Measurements from ENCODE around the gene ESR2. TPM values are rescaled to one million over a fixed set of nuclear protein-coding genes. Genes with fewer than 3 reads are reported as not detected.

Gene ESR2
- total RNA-seq, 1 donor from 2014 or later = not detected

DNA sequence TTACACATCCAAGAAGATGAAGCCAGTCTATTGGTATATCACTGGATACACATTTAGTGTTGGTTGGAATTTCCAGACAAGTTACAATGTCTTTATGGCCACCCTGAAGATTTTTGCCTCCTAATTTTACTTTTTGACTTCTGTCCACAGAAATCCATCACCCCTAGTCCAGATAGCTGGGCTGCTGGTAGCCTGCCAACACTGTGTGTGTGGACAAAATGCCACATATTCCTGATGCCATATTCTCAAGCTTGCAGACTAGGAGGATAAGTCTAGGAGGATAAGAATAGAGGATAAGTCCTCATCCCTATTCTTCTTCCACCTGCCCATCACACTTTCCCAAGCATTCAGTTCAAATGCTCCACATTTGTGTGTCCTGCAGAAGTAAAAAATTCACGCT, 4.6 kb downstream of the ESR2 start:
- Mint-ChIP-seq H3K4me3 (ENCODE audit: unreplicated experiment) (no peak overlapping the region), H3K27ac (ENCODE audit: unreplicated experiment) (no peak overlapping the region), H3K4me1 (ENCODE audit: unreplicated experiment) (peaks cover 5% of the 10 kb centered on the region), H3K27me3 (ENCODE audit: unreplicated experiment) (peaks cover 5% of the 10 kb centered on the region), H3K9me3 (ENCODE audit: unreplicated experiment) (no peaks in the 10 kb centered on the region), H3K36me3 (ENCODE audit: low read depth, unreplicated experiment) (no peaks in the 10 kb centered on the region)
- no peak for DNase-seq (ENCODE audit: low spot score)
- TF ChIP-seq, protein P1, sequence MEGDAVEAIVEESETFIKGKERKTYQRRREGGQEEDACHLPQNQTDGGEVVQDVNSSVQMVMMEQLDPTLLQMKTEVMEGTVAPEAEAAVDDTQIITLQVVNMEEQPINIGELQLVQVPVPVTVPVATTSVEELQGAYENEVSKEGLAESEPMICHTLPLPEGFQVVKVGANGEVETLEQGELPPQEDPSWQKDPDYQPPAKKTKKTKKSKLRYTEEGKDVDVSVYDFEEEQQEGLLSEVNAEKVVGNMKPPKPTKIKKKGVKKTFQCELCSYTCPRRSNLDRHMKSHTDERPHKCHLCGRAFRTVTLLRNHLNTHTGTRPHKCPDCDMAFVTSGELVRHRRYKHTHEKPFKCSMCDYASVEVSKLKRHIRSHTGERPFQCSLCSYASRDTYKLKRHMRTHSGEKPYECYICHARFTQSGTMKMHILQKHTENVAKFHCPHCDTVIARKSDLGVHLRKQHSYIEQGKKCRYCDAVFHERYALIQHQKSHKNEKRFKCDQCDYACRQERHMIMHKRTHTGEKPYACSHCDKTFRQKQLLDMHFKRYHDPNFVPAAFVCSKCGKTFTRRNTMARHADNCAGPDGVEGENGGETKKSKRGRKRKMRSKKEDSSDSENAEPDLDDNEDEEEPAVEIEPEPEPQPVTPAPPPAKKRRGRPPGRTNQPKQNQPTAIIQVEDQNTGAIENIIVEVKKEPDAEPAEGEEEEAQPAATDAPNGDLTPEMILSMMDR (IDR thresholded peaks at IDR 0.05; ENCODE audit: unreplicated experiment) = no peak

DNA sequence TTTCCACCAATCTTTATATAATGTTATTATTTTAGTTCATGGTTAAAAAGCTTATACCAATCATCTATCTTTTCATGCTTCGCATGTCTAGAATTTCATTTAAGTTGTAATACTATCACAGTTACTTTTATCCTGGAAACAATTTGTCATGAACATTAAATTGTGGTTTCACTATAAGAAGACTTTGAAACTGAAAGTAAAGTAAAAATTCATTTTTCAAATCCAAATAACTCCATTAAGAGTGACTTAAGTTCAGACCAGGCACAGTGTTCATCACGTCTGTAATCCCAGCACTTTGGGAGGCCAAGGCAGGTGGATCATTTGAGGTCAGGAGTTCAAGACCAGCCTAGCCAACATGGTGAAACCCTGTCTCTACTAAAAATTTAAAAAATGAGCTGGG, 12.4 kb downstream of the ESR2 start:
- no peak for DNase-seq (ENCODE audit: low spot score)
- H3K4me3 Mint-ChIP-seq (ENCODE audit: unreplicated experiment) = no peak overlapping the region
- no peaks in the 10 kb centered on the region for H3K27me3 Mint-ChIP-seq (ENCODE audit: unreplicated experiment)
- H3K9me3 Mint-ChIP-seq (ENCODE audit: unreplicated experiment) = no peaks in the 10 kb centered on the region
- TF ChIP-seq, protein P1 (IDR thresholded peaks at IDR 0.05; ENCODE audit: unreplicated experiment) = no peak
- no peak overlapping the region for H3K27ac Mint-ChIP-seq (ENCODE audit: unreplicated experiment)
- H3K36me3 Mint-ChIP-seq (ENCODE audit: low read depth, unreplicated experiment) = no peaks in the 10 kb centered on the region
- peaks cover 14% of the 10 kb centered on the region for H3K4me1 Mint-ChIP-seq (ENCODE audit: unreplicated experiment)

DNA sequence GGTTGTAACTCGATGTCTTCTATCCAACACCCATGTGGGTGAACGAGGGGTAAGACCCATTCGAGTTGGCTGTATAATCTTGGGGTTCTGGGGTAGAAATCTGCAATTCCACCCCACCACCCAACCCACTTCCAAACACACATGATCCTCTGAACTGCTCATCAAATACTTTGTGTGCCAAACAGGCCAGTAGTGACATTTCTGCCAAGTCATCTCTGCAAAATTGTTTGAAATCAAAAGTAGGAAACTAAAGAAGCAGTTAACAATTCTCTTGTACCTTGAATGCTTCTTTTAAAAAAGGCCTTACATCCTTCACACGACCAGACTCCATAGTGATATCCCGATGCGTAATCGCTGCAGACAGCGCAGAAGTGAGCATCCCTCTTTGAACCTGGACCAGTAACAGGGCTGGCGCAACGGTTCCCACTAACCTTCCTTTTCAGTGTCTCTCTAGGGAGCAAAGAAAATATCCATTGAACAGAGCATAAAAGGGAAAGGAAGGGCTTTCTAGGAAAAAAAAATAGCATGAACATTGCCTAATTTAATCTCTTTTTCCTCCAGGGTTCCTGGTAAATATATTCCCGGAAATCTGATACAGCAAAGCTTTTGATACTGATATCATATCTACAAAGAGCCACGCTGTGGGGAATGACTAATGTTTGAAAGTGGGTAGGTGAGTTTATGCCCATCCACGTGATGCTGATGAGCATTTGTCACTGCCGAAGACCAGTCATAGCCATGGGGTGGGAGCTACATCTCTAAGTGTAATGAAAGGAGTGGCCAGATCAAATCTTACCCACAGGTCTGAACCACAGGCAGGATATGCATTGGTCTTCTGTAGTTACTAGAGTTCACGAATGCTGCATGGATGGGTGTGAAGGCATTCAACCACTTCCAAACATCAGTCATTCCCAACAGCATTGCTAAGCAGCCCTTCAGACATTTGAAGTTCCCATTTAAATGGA, 14.2 kb downstream of the ESR2 start:
- Mint-ChIP-seq H3K27me3 (ENCODE audit: unreplicated experiment) (no peaks in the 10 kb centered on the region), H3K4me1 (ENCODE audit: unreplicated experiment) (peaks cover 14% of the 10 kb centered on the region), H3K9me3 (ENCODE audit: unreplicated experiment) (no peaks in the 10 kb centered on the region), H3K27ac (ENCODE audit: unreplicated experiment) (no peak overlapping the region), H3K4me3 (ENCODE audit: unreplicated experiment) (no peak overlapping the region), H3K36me3 (ENCODE audit: low read depth, unreplicated experiment) (no peaks in the 10 kb centered on the region)
- TF ChIP-seq, protein P1 (IDR thresholded peaks at IDR 0.05; ENCODE audit: unreplicated experiment) = no peak
- no peak for DNase-seq (ENCODE audit: low spot score)

DNA sequence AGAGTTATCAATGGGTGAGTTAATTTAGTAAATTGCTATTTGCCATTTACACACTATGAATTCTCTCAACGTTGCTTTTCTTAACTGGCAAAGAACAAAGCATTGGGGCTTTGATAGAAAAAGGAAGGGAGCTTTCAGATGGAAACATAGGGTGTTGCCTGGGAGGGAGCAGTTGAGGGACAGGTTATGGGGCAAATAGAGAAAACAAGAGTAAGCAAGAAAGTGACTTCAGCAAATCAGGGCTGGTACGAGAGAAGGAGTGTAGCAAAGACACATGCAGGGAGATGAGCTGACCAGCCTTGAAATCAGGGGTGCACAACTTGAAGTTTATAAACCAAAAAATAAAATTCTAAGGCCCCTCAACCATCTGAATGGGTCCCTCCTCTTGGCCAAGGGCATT, 15.7 kb downstream of the ESR2 start:
- DNase-seq (ENCODE audit: low spot score) = no peak
- Mint-ChIP-seq H3K4me1 (ENCODE audit: unreplicated experiment) (peaks cover 14% of the 10 kb centered on the region), H3K36me3 (ENCODE audit: low read depth, unreplicated experiment) (no peaks in the 10 kb centered on the region), H3K9me3 (ENCODE audit: unreplicated experiment) (no peaks in the 10 kb centered on the region), H3K27me3 (ENCODE audit: unreplicated experiment) (no peaks in the 10 kb centered on the region), H3K4me3 (ENCODE audit: unreplicated experiment) (peak overlapping the region; percentile 50), H3K27ac (ENCODE audit: unreplicated experiment) (peak overlapping the region; percentile 22)
- TF ChIP-seq, protein P1 (IDR thresholded peaks at IDR 0.05; ENCODE audit: unreplicated experiment) = no peak

DNA sequence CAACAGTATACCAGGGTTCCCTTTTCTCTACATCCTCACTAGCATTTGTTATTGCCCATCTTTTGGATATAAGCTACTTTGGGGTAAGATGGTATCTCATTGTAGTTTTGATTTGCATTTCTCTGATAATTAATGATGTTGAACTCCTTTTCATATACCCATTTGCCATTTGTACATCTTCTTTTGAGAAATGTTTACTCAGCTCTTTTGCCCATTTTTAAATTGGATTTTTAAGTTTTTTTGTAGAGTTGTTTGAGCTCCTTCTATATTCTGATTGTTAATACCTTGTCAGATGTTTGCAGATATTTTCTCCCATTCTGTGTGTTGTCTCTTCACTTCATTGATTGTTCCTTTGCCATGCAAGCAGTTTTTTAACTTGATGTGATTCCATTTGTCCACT, 22.2 kb downstream of the ESR2 start:
- TF ChIP-seq, protein P1 (IDR thresholded peaks at IDR 0.05; ENCODE audit: unreplicated experiment) = no peak
- no peak overlapping the region for H3K27ac Mint-ChIP-seq (ENCODE audit: unreplicated experiment)
- peaks cover 2% of the 10 kb centered on the region for H3K27me3 Mint-ChIP-seq (ENCODE audit: unreplicated experiment)
- peaks cover 2% of the 10 kb centered on the region for H3K4me1 Mint-ChIP-seq (ENCODE audit: unreplicated experiment)
- no peaks in the 10 kb centered on the region for H3K9me3 Mint-ChIP-seq (ENCODE audit: unreplicated experiment)
- H3K36me3 Mint-ChIP-seq (ENCODE audit: low read depth, unreplicated experiment) = no peaks in the 10 kb centered on the region
- DNase-seq (ENCODE audit: low spot score) = no peak
- no peak overlapping the region for H3K4me3 Mint-ChIP-seq (ENCODE audit: unreplicated experiment)
